Sigmoid colon (tissue), 4 donors: ENCODE results near the gene TNFRSF9.

Source experiments
- POLR2A ChIP-seq, 2 donors: fragments of 450-650 bp; IDR thresholded peaks; one replicate each; pipeline ENCODE4 v1.6.1; 2016; ENCODE audit warnings: antibody characterized with exemption in 2 of 2, mild to moderate bottlenecking in 2 of 2, moderate library complexity in 2 of 2
- POLR2AphosphoS5 ChIP-seq, 4 donors: sonication (generic); formaldehyde crosslinking; IDR thresholded peaks; one replicate each; pipeline ENCODE4 v1.6.1; 2017; ENCODE audit warnings: antibody characterized with exemption in 4 of 4

- no peak for TF ChIP-seq POLR2A (IDR thresholded peaks at IDR 0.05)
- no peak for TF ChIP-seq POLR2AphosphoS5 (IDR thresholded peaks at IDR 0.05)
These were observed 20.2 kb upstream of the TNFRSF9 start for GRCh38 chr1:7960867-7961215.
